ENCODE data around the gene PLS3.

The PLS3 gene

DNA sequence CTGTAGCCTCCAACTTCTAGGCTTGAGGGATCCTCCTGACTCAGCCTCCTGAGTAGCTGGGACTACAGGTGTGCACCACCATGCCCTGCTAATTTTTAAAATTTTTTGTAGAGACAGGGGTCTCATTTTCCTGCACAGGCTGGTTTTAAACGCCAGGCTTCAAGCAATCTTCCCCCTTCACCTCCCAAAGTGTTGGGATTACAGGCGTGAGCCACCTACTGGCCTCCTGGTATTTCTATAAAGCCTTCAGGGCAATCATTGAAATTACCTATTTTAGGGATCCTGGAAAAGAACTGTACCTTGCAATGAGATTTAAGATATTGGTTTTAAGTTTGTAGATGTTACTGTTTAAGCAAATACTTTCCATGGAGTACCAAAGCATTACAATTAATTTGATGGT lies 13.5 kb upstream of the PLS3 start:
- Histone ChIP-seq H3K4me2 (ENCODE audit: insufficient read depth, low read length, poor library complexity, severe bottlenecking) (no peak overlapping the region), H3K36me3 (replicated peaks in 1 of 2; ENCODE audit: control insufficient read depth in 2 of 2, insufficient read depth in 2 of 2, low read length in 2 of 2) (no peaks in the 10 kb centered on the region), H4K91ac (ENCODE audit: low read depth, low read length, poor library complexity) (no peak overlapping the region), H3K23ac (ENCODE audit: low read depth, low read length, poor library complexity) (no peak overlapping the region), H3K14ac (ENCODE audit: low read length) (no peak overlapping the region), H3K18ac (ENCODE audit: low read length) (no peak overlapping the region), H3K4me3 (ENCODE audit: low read length in 2 of 2) (no peak overlapping the region), H2BK12ac (ENCODE audit: low read length) (no peak overlapping the region), H2BK15ac (ENCODE audit: low read length) (no peak overlapping the region), H2AK5ac (ENCODE audit: low read depth, low read length) (no peak overlapping the region), H3K27ac (replicated peaks; ENCODE audit: low read length) (no peak overlapping the region), H3K4ac (ENCODE audit: low read length) (no peak overlapping the region), H2AFZ (ENCODE audit: low read length) (no peak overlapping the region), H3K79me1 (ENCODE audit: low read depth, low read length) (no peaks in the 10 kb centered on the region), H2BK5ac (ENCODE audit: low read length) (no peak overlapping the region), H3K4me1 (ENCODE audit: control insufficient read depth in 2 of 2, insufficient read depth in 1 of 2, low read depth in 1 of 2, low read length in 2 of 2) (no peaks in the 10 kb centered on the region), H3K9me3 (replicated peaks in 1 of 2; ENCODE audit: control insufficient read depth in 2 of 2, insufficient read depth in 1 of 2, low read depth in 1 of 2, low read length in 2 of 2) (no peaks in the 10 kb centered on the region), H3K27me3 (ENCODE audit: control insufficient read depth in 3 of 3, insufficient read depth in 3 of 3, low read depth in 1 of 3, low read length in 3 of 3) (no peaks in the 10 kb centered on the region), H3K9ac (ENCODE audit: low read depth, low read length, poor library complexity) (no peak overlapping the region), H2BK120ac (ENCODE audit: low read depth, low read length) (no peak overlapping the region), H4K8ac (ENCODE audit: low read depth, low read length) (no peak overlapping the region)
- no peak for DNase-seq (ENCODE audit: low spot score)
- no CpG with 5 or more reads among the region's 2 CpGs for WGBS, 2 donors (ENCODE audit: extremely low coverage in 2 of 2, insufficient read length in 2 of 2, insufficient replicate concordance in 1 of 2)

DNA sequence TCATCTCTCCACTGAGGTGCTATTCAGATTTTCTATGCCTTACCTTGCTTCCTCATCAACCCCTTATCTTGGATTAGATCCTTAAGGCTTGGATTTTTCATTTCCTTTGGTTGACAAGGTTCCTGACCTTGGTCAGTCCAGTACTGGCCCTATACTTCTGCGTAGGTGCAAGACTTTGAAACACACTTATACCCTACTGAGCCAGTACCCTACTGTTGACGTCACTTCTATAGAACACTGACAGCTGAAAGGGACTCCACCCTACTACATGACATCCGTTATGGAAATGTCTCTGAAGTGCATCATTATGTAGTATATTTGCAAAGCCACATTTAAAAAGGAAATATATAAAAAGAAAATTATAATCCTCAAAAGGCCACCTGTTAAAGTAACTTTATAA lies 12.0 kb upstream of the PLS3 start:
- Histone ChIP-seq H2BK120ac (ENCODE audit: low read depth, low read length) (no peak overlapping the region), H3K36me3 (replicated peaks in 1 of 2; ENCODE audit: control insufficient read depth in 2 of 2, insufficient read depth in 2 of 2, low read length in 2 of 2) (no peaks in the 10 kb centered on the region), H2BK15ac (ENCODE audit: low read length) (no peak overlapping the region), H2AK5ac (ENCODE audit: low read depth, low read length) (no peak overlapping the region), H3K4me1 (ENCODE audit: control insufficient read depth in 2 of 2, insufficient read depth in 1 of 2, low read depth in 1 of 2, low read length in 2 of 2) (no peaks in the 10 kb centered on the region), H3K27ac (replicated peaks; ENCODE audit: low read length) (no peak overlapping the region), H3K4me2 (ENCODE audit: insufficient read depth, low read length, poor library complexity, severe bottlenecking) (no peak overlapping the region), H3K9me3 (replicated peaks in 1 of 2; ENCODE audit: control insufficient read depth in 2 of 2, insufficient read depth in 1 of 2, low read depth in 1 of 2, low read length in 2 of 2) (no peaks in the 10 kb centered on the region), H2AFZ (ENCODE audit: low read length) (no peak overlapping the region), H3K4ac (ENCODE audit: low read length) (no peak overlapping the region), H3K14ac (ENCODE audit: low read length) (no peak overlapping the region), H3K27me3 (ENCODE audit: control insufficient read depth in 3 of 3, insufficient read depth in 3 of 3, low read depth in 1 of 3, low read length in 3 of 3) (no peaks in the 10 kb centered on the region), H3K4me3 (ENCODE audit: low read length in 2 of 2) (no peak overlapping the region), H2BK5ac (ENCODE audit: low read length) (no peak overlapping the region), H3K23ac (ENCODE audit: low read depth, low read length, poor library complexity) (no peak overlapping the region), H3K79me1 (ENCODE audit: low read depth, low read length) (no peaks in the 10 kb centered on the region), H2BK12ac (ENCODE audit: low read length) (no peak overlapping the region), H3K18ac (ENCODE audit: low read length) (no peak overlapping the region), H3K9ac (ENCODE audit: low read depth, low read length, poor library complexity) (no peak overlapping the region), H4K91ac (ENCODE audit: low read depth, low read length, poor library complexity) (no peak overlapping the region), H4K8ac (ENCODE audit: low read depth, low read length) (no peak overlapping the region)
- DNase-seq (ENCODE audit: low spot score): no peak
- no CpG with 5 or more reads among the region's 3 CpGs for WGBS, 2 donors (ENCODE audit: extremely low coverage in 2 of 2, insufficient read length in 2 of 2, insufficient replicate concordance in 1 of 2)

- no CpG with 5 or more reads among the region's 5 CpGs for WGBS, 2 donors (ENCODE audit: extremely low coverage in 2 of 2, insufficient read length in 2 of 2, insufficient replicate concordance in 1 of 2)
- DNase-seq (ENCODE audit: low spot score): no peak
These were observed 7.8 kb upstream of the PLS3 start for GRCh38 chrX:115553171-115553570.

GRCh38 chrX:115559672-115560071 lies 1.3 kb upstream of the PLS3 start:
- H3K14ac ChIP-seq (ENCODE audit: low read length): no peak overlapping the region
- H2BK5ac ChIP-seq (ENCODE audit: low read length): no peak overlapping the region
- no peak overlapping the region for H3K4me2 ChIP-seq (ENCODE audit: insufficient read depth, low read length, poor library complexity, severe bottlenecking)
- H4K91ac ChIP-seq (ENCODE audit: low read depth, low read length, poor library complexity): no peak overlapping the region
- no peak overlapping the region for H2BK12ac ChIP-seq (ENCODE audit: low read length)
- no peak overlapping the region for H3K23ac ChIP-seq (ENCODE audit: low read depth, low read length, poor library complexity)
- no peak overlapping the region for H3K4me3 ChIP-seq (ENCODE audit: low read length in 2 of 2)
- peaks cover 0 to 4% of the 10 kb centered on the region in 2 donors for H3K4me1 ChIP-seq (ENCODE audit: control insufficient read depth in 2 of 2, insufficient read depth in 1 of 2, low read depth in 1 of 2, low read length in 2 of 2)
- no peak overlapping the region for H2BK15ac ChIP-seq (ENCODE audit: low read length)
- no peak overlapping the region for H3K27ac ChIP-seq (replicated peaks; ENCODE audit: low read length)
- no peak overlapping the region for H2AK5ac ChIP-seq (ENCODE audit: low read depth, low read length)
- H3K9me3 ChIP-seq (replicated peaks in 1 of 2; ENCODE audit: control insufficient read depth in 2 of 2, insufficient read depth in 1 of 2, low read depth in 1 of 2, low read length in 2 of 2): no peaks in the 10 kb centered on the region
- no peaks in the 10 kb centered on the region for H3K79me1 ChIP-seq (ENCODE audit: low read depth, low read length)
- WGBS, 2 donors (ENCODE audit: extremely low coverage in 2 of 2, insufficient read length in 2 of 2, insufficient replicate concordance in 1 of 2): no CpG with 5 or more reads among the region's 3 CpGs
- H2AFZ ChIP-seq (ENCODE audit: low read length): no peak overlapping the region
- no peak overlapping the region for H2BK120ac ChIP-seq (ENCODE audit: low read depth, low read length)
- no peak overlapping the region for H3K18ac ChIP-seq (ENCODE audit: low read length)
- peaks cover 0 to 14% (median 0%) of the 10 kb centered on the region in 3 experiments for H3K27me3 ChIP-seq (ENCODE audit: control insufficient read depth in 3 of 3, insufficient read depth in 3 of 3, low read depth in 1 of 3, low read length in 3 of 3)
- H3K9ac ChIP-seq (ENCODE audit: low read depth, low read length, poor library complexity): no peak overlapping the region
- H3K4ac ChIP-seq (ENCODE audit: low read length): no peak overlapping the region
- no peak overlapping the region for H4K8ac ChIP-seq (ENCODE audit: low read depth, low read length)
- no peak for DNase-seq (ENCODE audit: low spot score)
- H3K36me3 ChIP-seq (replicated peaks in 1 of 2; ENCODE audit: control insufficient read depth in 2 of 2, insufficient read depth in 2 of 2, low read length in 2 of 2): no peaks in the 10 kb centered on the region

More at GRCh38 chrX:115553171-115553570, 7.8 kb upstream of the PLS3 start:
- Histone ChIP-seq H3K4me2 (ENCODE audit: insufficient read depth, low read length, poor library complexity, severe bottlenecking) (no peak overlapping the region), H2BK12ac (ENCODE audit: low read length) (no peak overlapping the region), H3K4ac (ENCODE audit: low read length) (no peak overlapping the region), H4K8ac (ENCODE audit: low read depth, low read length) (no peak overlapping the region), H4K91ac (ENCODE audit: low read depth, low read length, poor library complexity) (no peak overlapping the region), H2BK5ac (ENCODE audit: low read length) (no peak overlapping the region), H3K9ac (ENCODE audit: low read depth, low read length, poor library complexity) (no peak overlapping the region), H3K9me3 (replicated peaks in 1 of 2; ENCODE audit: control insufficient read depth in 2 of 2, insufficient read depth in 1 of 2, low read depth in 1 of 2, low read length in 2 of 2) (no peaks in the 10 kb centered on the region), H3K36me3 (replicated peaks in 1 of 2; ENCODE audit: control insufficient read depth in 2 of 2, insufficient read depth in 2 of 2, low read length in 2 of 2) (no peaks in the 10 kb centered on the region), H3K27me3 (ENCODE audit: control insufficient read depth in 3 of 3, insufficient read depth in 3 of 3, low read depth in 1 of 3, low read length in 3 of 3) (no peaks in the 10 kb centered on the region), H3K14ac (ENCODE audit: low read length) (no peak overlapping the region), H3K79me1 (ENCODE audit: low read depth, low read length) (no peaks in the 10 kb centered on the region), H3K27ac (replicated peaks; ENCODE audit: low read length) (no peak overlapping the region), H3K4me3 (ENCODE audit: low read length in 2 of 2) (no peak overlapping the region), H3K18ac (ENCODE audit: low read length) (no peak overlapping the region), H2BK120ac (ENCODE audit: low read depth, low read length) (no peak overlapping the region), H2AK5ac (ENCODE audit: low read depth, low read length) (no peak overlapping the region), H3K23ac (ENCODE audit: low read depth, low read length, poor library complexity) (no peak overlapping the region), H2BK15ac (ENCODE audit: low read length) (no peak overlapping the region), H2AFZ (ENCODE audit: low read length) (no peak overlapping the region), H3K4me1 (ENCODE audit: control insufficient read depth in 2 of 2, insufficient read depth in 1 of 2, low read depth in 1 of 2, low read length in 2 of 2) (no peaks in the 10 kb centered on the region)
